ENCODE data around the gene OSBP2.
"Not testable (repeated sequence)": the region's sequence is repeated elsewhere in the genome, so short reads cannot be mapped to it uniquely, and the experiment has no call there.

Gene OSBP2

DNA sequence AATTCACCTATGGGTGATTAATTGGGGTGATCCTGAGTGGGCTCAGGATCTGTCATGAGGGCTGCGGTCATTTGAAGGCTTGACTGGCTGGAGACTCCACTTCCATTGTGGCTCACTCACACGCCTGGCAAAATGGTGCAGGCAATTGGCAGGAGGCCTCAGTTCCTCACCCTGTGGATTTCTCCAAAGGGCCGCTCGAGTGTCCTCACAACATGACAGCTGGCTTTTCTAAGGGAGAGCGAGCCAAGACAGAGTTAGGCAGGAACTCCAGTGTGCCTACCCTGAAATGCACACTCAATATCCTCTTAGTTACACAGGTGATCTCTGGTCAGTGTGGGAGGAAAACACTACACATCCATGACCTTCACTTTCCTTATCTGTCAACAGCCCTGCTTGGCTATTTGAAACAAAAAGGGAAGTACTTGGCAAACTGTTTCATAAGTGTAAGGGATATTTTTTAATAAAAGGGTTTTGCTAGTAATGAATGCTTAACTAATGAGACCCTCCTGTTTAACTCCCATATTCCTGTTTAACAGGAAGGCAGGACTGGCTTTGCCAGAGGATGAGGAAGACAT is 25.7 kb downstream of the OSBP2 start:
- peak; percentile 15 to 57 (median 44) for DNase-seq

- no peak for DNase-seq
These were observed 27.1 kb downstream of the OSBP2 start for GRCh38 chr22:30721741-30722140.

DNA sequence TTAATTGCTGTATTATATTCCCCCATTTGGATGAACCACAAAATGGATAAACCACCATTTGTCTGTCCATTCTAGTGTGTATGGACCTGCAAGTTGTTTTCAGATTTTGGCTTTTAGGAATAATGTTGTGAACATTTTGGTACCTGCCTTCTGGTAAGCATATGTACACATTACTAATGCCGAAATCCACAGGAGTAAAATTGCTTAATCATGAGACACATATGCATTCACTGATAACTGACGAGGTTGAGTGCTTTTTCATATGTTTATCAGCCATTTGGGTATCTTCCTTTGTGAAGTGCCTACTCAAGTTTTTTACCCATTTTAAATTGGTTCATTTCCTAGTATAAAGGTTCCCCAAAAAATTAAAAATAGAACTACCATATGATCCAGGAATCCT is 34.2 kb downstream of the OSBP2 start:
- DNase-seq, result no peak

GRCh38 chr22:30731658-30732057 is 37.0 kb downstream of the OSBP2 start:
- DNase-seq, result peak in 2 of 3 donors; percentile 36 to 37

DNA sequence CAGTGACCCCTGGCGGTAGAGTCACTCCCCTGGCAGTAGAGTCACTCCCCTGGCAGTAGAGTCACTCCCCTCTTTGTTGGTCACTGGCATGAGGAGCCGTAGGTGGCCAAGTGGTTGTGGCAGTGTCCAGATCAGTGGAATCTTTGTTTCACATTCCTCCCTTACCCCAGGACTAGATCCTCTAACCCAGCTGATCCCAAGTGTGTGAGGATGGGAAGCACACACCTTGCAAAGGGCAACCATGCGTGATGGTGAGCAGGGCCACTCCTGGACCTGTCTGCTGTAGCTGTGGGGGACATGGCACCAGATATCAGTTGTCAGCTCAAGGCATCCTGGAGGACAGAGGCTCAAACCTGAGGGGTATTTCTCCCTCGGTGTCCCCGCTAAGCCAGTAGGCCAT is 37.8 kb downstream of the OSBP2 start:
- no peak for DNase-seq

DNA sequence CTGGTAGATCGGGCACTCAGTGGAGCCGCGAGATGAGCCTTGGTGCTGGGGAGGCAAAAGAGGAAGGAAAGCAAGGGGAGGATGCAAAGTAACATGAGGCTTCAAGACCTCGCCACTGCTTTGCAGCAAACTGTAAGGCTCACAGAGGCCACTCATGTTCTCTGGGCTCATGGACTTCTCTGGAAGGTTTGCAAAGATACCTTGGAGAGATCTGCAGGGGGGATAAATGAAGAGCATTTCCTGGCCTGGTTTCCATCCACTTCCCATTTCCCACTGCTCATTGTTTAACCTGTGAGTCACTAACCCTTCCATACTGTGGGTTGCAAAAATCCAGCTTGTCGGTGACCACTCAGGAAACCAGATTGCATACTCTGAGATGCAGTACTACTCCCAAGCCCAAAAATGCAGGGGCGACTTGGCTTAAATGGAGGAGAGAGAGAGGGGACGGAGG is 38.5 kb downstream of the OSBP2 start:
- peak; percentile 62 to 75 (median 73) for DNase-seq

DNA sequence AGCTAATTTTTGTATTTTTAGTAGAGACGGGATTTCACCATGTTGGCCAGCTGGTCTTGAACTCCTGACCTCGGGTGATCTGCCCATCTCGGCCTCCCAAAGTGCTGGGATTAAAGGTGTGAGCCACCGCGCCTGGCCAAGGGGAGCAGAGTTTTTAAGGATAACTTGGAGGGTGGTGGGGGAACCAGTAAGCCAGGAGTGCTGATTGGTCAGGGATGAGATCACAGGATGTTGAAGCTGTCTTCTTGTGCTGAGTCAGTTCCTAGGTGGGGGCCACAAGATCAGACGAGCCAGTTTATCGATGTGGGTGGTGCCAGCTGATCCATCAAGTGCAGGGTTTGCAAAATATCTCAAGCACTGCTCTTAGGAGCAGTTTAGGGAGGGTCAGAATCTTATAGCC is 45.3 kb downstream of the OSBP2 start:
- peak in 1 of 3 donors; percentile 22 for DNase-seq

DNA sequence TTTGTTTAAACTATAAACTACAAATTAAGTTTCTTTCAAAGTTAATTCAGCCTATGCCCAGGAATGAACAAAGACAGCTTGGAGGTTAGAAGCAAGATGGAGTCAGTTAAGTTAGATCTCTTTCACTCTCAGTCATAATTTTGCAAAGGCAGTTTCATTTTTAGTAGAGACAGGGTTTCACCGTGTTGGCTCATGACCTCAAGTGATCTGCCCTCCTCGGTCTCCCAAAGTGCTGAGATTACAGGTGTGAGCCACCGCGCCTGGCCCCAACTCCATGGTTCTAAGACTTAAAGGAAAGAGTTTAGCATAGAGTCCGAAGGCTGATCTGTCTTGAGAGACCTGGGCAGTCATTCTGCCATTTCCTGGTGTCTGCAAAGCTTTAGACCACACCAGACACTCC is 45.8 kb downstream of the OSBP2 start:
- DNase-seq, result not testable (repeated sequence)

DNA sequence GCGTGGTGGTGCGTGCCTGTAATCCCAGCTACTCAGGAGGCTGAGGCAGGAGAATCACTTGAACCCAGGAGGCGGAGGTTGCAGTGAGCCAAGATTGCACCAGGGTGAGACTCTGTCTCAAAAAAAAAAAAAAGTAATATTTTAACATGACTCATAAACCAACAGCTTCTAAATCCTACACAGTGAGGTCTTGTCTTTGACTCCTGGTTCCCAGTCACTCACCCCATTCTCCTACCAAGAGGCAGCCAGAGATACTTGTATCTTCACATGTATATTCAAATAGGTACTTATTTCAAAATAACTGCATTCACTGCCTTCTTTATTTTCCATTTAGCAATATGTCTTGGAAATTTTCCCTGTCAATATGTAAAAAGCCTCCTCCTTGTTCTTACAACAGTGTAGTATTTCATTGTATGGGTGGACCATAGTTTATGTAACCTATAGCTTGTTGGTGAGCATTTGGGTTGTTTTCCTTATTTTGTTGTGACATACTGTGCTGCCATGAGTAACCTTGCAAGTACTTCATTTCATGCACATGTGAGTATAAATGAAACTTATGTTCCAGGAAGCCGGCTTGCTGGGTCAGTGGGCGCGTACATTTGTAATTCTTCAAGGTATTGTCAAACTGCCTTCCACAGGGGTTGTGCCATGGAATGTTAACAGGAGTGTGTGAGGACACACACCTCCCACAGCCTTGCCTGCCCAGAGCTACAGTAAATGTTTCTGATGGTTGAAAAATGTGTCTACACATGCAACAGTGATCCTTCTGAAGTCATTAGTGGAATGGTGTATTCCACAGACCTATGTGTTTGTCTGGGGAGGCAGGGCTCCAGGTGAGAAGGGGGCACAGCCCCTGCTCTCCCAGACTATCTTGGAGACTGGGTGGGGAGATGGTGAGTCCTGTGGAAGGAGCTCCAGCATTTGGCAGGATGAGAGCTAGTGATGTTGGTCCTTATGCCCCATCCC is 47.9 kb downstream of the OSBP2 start:
- DNase-seq, result peak; percentile 54 to 68 (median 59)

GRCh38 chr22:30743257-30744020 is 48.8 kb downstream of the OSBP2 start:
- peak; percentile 34 to 60 (median 57) for DNase-seq

- no peak for DNase-seq
These were observed 49.5 kb downstream of the OSBP2 start for GRCh38 chr22:30744224-30744623.

DNA sequence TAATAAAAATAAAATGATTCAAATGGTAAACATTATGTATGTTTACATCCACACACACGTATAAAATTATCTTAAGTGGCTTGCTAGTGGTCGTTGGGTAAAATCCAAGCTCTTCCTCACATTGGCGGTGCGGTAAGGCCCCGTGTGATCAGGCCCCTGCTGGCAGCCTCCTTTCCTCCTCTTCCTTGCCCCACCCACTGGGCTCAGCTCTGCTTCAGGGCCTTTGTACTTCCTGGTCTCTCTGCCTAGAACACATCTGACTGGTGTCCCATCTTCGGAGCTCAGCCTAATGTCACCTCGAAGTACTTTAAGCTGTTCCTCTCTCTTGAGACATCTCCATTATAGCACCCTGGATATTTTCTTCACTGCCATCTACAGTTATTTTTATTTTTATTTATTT is 52.8 kb downstream of the OSBP2 start:
- DNase-seq, result no peak

- no peak for DNase-seq
These were observed 54.6 kb downstream of the OSBP2 start for GRCh38 chr22:30749272-30749671.

DNA sequence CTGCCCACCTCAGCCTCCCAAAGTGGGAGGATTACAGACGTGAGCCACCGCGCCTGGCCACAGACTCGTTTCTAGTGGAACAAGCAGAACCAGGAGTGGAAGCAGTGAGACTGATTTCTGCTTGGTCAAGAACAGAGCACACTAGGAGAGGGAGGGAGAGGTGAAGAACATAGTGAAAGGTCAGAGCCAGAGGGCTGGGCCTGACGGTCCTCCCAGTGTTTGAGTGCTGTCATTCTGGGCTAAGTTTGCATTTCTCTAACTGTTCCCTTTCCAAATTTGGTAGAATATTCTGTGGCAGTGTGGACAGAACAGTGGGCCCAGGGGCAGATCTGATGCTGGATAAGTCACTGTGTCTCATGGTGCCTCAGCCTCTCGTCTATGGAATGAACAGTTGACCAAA is 55.2 kb downstream of the OSBP2 start:
- no peak for DNase-seq

GRCh38 chr22:30751529-30751928 is 56.9 kb downstream of the OSBP2 start:
- DNase-seq, result no peak

DNA sequence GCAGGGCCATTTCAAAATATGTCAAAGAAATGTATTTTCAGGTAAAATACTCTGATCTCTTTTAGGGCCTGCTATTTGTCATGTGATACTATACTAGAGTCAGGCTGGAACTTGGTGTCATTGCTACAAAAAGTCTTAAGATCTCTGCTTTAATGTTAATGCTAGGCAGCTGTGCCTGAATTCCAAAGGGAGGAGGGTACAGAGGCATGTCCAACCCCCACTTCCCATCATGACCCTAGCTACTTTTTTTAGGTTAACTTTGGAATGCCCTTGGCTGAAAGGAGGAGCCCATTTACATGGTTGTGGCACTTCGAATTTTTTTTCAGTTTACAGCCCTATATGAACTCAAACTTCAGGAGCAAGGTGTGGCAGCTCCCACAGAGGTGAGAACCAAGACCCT is 58.1 kb downstream of the OSBP2 start:
- DNase-seq, result no peak

DNA sequence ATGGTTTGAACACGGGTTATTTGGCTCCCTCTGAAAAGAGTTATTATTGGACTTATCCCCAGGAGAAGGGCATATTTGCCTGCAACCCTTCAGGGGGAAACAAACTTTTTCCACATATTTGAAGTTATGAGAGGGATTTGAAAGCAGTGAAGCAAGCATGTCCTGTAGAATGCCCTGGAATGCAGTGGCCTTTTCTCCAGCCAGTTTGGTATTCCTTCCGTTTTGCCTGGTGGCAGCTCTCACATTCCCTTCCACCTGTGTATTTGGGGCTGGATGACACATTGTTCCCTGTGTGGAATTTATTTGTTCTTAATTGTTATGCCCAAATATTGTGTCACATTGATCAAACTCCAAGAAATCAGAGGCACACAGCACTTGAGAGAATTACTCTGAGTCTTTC is 59.0 kb downstream of the OSBP2 start:
- DNase-seq, result no peak

GRCh38 chr22:30754521-30754920 is 59.8 kb downstream of the OSBP2 start:
- no peak for DNase-seq

DNA sequence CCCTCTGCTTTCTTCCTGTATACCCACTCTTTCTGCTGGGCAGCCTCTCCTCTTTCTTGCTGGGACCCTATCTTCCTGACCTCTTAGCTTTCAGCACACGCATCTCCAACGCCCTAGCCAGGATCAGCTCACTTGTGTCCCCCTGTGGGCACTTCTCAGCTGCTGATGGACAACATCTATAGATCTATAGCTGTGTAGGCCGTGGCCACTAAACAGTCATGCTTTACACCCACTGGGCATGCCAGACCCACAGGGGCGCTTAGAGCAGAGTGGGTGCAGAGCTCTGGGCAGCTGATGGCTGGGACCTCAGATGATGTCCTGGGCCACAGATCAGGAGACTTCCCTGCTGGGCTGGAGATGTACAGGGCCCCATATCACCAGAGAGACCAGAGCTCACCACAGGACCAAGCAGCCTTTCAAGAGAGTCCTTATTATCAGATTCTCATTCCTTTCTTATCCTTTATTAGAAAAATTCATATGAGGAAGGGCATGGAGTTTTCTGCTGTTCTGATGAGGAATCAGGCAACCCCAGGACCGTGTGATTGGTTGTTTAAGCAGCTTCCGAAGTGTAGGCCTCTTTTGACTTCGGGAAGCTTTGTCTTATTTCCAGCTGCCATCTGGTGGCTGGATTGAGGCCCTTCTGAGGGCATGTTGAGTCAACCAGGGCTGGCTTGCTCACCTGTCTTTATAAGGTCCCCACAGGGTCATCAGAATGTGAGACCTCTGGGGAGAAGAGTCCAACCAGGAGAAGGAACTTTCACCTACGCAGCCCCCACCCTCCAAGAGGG is 60.5 kb downstream of the OSBP2 start:
- peak; percentile 75 to 83 (median 81) for DNase-seq

GRCh38 chr22:30755759-30756124 is 61.1 kb downstream of the OSBP2 start:
- DNase-seq, result no peak

DNA sequence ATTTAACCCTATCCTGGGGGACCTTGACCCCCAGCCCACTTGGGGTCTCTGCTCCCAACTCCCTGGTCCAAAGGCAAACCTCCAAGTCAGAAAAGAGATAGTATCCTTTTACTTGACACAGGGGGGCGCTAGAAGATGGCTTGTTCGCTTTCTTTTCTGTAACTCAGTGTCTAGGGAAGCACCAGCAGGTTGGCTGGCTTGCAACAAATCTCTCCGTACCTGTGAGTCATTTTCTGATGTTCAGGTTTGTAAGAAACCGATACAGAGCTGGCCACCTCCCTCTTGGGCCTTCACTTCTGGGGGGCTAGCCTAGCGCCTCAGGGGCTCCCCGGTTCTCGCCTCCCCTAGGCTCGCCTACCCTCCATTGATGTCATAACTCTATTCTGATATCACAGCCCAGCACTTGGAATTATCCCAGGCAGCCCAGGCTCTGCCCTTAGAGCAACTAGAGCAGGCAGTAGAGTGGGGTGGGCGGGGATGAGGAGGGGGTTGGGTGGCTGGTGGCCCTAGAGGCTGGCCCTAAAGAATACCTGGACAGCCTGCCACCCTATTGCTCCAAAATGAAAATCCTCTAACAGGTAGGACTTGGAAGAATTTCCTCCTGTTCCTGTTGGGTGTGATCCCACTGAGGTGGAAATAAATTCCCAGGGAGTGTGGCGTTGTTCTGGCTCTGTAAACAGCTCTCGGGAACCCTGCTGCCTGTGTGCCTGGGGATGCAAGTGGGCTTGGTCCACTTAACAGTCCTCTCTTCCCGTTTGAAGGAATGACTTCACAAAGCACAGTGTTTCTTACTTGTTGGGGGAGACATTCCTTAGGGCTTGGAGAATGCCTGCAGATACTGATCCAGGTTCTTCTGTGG is 69.4 kb downstream of the OSBP2 start:
- peak; percentile 65 to 84 (median 82) for DNase-seq

- no peak for DNase-seq
These were observed 73.0 kb downstream of the OSBP2 start for GRCh38 chr22:30767661-30768060.
